ENCODE measurements around the gene TEX10. TPM values are rescaled to one million over a fixed set of nuclear protein-coding genes. Genes with fewer than 3 reads are reported as not detected.

TEX10 gene
- total and polyA plus RNA-seq, 2 of the 13 experiments (the other 11 are each of a cell fraction or from before 2014, with no cell fraction given), result 18.1 to 38.7 TPM

DNA sequence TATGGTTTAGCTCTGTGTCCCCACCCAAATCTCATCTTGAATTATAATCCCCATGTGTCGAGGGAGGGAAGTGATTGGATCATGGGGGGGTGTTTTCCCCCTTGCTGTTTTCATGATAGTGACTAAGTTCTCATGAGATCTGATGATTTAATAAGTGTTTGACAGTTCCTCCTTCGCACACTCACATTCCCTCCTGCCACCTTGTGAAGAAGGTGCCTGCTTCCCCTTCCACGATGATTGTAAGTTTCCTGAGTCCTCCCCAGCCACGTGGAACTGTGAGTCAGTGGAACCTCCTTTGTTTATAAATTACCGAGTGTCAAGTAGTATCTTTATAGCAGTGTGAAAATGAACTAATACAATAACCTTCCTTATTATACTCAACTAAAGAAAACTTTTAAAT is 24.3 kb upstream of the TEX10 start:
- Histone ChIP-seq H3K4me2 (ENCODE audit: low read depth, low read length) (no peak overlapping the region), H4K20me1 (ENCODE audit: insufficient read depth, low read length) (no peaks in the 10 kb centered on the region), H3K36me3 (replicated peaks in 1 of 2; ENCODE audit: control insufficient read depth in 1 of 2, insufficient read depth in 2 of 2, low read length in 2 of 2) (no peaks in the 10 kb centered on the region), H2AFZ (ENCODE audit: low read length) (no peak overlapping the region), H3K9me3 (ENCODE audit: low read length) (peaks cover 8% of the 10 kb centered on the region; the same call in 1 of the 2 replicates), H3K27me3 (ENCODE audit: control insufficient read depth in 1 of 2, insufficient read depth in 2 of 2, low read length in 2 of 2) (no peaks in the 10 kb centered on the region), H3K27ac (ENCODE audit: extremely low read length, insufficient read depth, low read length) (no peak overlapping the region), H3K4me3 (replicated peaks in 1 of 3; ENCODE audit: insufficient read depth in 1 of 3, low read depth in 2 of 3, low read length in 3 of 3) (no peak overlapping the region), H3K79me2 (ENCODE audit: insufficient read depth, low read length) (no peaks in the 10 kb centered on the region), H3K4me1 (ENCODE audit: insufficient read depth, low read length) (peaks cover 26% of the 10 kb centered on the region), H3K9ac (ENCODE audit: insufficient read depth, low read depth, low read length) (no peak overlapping the region)
- in situ Hi-C loops (cut with HindIII; ENCODE audit: extremely low pct_ligation_motif_present, low pct_unique_long_range_greater_than_20kb), result no loop called here
- WGBS (ENCODE audit: low lambda C conversion rate), result 91% methylated on average over 5 of the region's 5 CpGs
- ChIA-PET CTCF (ENCODE audit: low intra/inter-chr PET ratio, low total read pairs) (no interaction called here), POLR2A (interaction anchor here (1.0 kb wide), 1 partner anchor 35 kb away, joined by 3 read pairs; no protein-coding TSS in a partner anchor)
- no peak for DNase-seq (ENCODE audit: low spot score)
- no peak for ATAC-seq
- no TSS peak for BruUV-seq (replicated peaks)
- intact Hi-C loops (cut with micrococcal nuclease; ENCODE audit: unreplicated experiment), result no loop called here
- no peak for FAIRE-seq
- TF ChIP-seq, protein P1, sequence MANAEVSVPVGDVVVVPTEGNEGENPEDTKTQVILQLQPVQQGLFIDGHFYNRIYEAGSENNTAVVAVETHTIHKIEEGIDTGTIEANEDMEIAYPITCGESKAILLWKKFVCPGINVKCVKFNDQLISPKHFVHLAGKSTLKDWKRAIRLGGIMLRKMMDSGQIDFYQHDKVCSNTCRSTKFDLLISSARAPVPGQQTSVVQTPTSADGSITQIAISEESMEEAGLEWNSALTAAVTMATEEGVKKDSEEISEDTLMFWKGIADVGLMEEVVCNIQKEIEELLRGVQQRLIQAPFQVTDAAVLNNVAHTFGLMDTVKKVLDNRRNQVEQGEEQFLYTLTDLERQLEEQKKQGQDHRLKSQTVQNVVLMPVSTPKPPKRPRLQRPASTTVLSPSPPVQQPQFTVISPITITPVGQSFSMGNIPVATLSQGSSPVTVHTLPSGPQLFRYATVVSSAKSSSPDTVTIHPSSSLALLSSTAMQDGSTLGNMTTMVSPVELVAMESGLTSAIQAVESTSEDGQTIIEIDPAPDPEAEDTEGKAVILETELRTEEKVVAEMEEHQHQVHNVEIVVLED (CRISPR knock-in tag; IDR thresholded peaks at IDR 0.05; ENCODE audit: borderline replicate concordance), result no peak
- no peak for TF ChIP-seq PHF21A (CRISPR knock-in tag; IDR thresholded peaks at IDR 0.05)
- TF ChIP-seq, protein P2, sequence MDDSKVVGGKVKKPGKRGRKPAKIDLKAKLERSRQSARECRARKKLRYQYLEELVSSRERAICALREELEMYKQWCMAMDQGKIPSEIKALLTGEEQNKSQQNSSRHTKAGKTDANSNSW (CRISPR knock-in tag; IDR thresholded peaks at IDR 0.05; ENCODE audit: borderline replicate concordance), result no peak
- TF ChIP-seq, protein P3, sequence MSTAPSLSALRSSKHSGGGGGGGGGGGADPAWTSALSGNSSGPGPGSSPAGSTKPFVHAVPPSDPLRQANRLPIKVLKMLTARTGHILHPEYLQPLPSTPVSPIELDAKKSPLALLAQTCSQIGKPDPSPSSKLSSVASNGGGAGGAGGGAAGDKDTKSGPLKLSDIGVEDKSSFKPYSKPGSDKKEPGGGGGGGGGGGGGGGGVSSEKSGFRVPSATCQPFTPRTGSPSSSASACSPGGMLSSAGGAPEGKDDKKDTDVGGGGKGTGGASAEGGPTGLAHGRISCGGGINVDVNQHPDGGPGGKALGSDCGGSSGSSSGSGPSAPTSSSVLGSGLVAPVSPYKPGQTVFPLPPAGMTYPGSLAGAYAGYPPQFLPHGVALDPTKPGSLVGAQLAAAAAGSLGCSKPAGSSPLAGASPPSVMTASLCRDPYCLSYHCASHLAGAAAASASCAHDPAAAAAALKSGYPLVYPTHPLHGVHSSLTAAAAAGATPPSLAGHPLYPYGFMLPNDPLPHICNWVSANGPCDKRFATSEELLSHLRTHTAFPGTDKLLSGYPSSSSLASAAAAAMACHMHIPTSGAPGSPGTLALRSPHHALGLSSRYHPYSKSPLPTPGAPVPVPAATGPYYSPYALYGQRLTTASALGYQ (CRISPR knock-in tag; IDR thresholded peaks at IDR 0.05), result no peak
- no peak for TF ChIP-seq ZNF549 (CRISPR knock-in tag; IDR thresholded peaks at IDR 0.05)
- no peak for TF ChIP-seq NCOA5 (CRISPR knock-in tag; IDR thresholded peaks at IDR 0.05)
- TF ChIP-seq, protein P4, sequence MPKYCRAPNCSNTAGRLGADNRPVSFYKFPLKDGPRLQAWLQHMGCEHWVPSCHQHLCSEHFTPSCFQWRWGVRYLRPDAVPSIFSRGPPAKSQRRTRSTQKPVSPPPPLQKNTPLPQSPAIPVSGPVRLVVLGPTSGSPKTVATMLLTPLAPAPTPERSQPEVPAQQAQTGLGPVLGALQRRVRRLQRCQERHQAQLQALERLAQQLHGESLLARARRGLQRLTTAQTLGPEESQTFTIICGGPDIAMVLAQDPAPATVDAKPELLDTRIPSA (CRISPR knock-in tag; IDR thresholded peaks at IDR 0.05; ENCODE audit: borderline replicate concordance), result no peak
- TF ChIP-seq ZNF12 (CRISPR knock-in tag; IDR thresholded peaks at IDR 0.05), result no peak
- TF ChIP-seq NPAS2 (CRISPR knock-in tag; IDR thresholded peaks at IDR 0.05; ENCODE audit: borderline replicate concordance), result no peak
- TF ChIP-seq RARA (CRISPR knock-in tag; IDR thresholded peaks at IDR 0.05), result no peak
- TF ChIP-seq, protein P5, sequence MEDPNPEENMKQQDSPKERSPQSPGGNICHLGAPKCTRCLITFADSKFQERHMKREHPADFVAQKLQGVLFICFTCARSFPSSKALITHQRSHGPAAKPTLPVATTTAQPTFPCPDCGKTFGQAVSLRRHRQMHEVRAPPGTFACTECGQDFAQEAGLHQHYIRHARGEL (CRISPR knock-in tag; IDR thresholded peaks at IDR 0.05), result no peak
- TF ChIP-seq ATF7-NPFF (CRISPR knock-in tag; IDR thresholded peaks at IDR 0.05; ENCODE audit: low read depth), result no peak
- no peak for TF ChIP-seq ADNP (CRISPR knock-in tag; IDR thresholded peaks at IDR 0.05)
- TF ChIP-seq, protein P6, sequence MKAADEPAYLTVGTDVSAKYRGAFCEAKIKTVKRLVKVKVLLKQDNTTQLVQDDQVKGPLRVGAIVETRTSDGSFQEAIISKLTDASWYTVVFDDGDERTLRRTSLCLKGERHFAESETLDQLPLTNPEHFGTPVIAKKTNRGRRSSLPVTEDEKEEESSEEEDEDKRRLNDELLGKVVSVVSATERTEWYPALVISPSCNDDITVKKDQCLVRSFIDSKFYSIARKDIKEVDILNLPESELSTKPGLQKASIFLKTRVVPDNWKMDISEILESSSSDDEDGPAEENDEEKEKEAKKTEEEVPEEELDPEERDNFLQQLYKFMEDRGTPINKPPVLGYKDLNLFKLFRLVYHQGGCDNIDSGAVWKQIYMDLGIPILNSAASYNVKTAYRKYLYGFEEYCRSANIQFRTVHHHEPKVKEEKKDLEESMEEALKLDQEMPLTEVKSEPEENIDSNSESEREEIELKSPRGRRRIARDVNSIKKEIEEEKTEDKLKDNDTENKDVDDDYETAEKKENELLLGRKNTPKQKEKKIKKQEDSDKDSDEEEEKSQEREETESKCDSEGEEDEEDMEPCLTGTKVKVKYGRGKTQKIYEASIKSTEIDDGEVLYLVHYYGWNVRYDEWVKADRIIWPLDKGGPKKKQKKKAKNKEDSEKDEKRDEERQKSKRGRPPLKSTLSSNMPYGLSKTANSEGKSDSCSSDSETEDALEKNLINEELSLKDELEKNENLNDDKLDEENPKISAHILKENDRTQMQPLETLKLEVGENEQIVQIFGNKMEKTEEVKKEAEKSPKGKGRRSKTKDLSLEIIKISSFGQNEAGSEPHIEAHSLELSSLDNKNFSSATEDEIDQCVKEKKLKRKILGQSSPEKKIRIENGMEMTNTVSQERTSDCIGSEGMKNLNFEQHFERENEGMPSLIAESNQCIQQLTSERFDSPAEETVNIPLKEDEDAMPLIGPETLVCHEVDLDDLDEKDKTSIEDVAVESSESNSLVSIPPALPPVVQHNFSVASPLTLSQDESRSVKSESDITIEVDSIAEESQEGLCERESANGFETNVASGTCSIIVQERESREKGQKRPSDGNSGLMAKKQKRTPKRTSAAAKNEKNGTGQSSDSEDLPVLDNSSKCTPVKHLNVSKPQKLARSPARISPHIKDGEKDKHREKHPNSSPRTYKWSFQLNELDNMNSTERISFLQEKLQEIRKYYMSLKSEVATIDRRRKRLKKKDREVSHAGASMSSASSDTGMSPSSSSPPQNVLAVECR (CRISPR knock-in tag; IDR thresholded peaks at IDR 0.05; ENCODE audit: borderline replicate concordance), result no peak
- no peak for TF ChIP-seq RBFOX2 (IDR thresholded peaks at IDR 0.05; ENCODE audit: low read depth, low read length)
- no peak for TF ChIP-seq GATAD1 (CRISPR knock-in tag; IDR thresholded peaks at IDR 0.05)
